Adrenal gland (tissue), 12 donors: ENCODE measurements around the gene BAMBI. TPM values are rescaled to one million over a fixed set of nuclear protein-coding genes. Genes with fewer than 3 reads are reported as not detected.

Experiments
- DNase-seq, 7 donors: peaks; one replicate each; pipeline ENCODE4 v3.0.0-alpha.2; 2019 to 2020
- H3K27ac ChIP-seq, 5 donors: fragments of 200-600 bp; sonication (generic) in 4 of 5; 1 replicate in 3 of 5; 2 replicates in 2 of 5; pipeline versions ENCODE4 v1.5.1 to v1.8.0; 2016 to 2020; ENCODE audit warnings: mild to moderate bottlenecking in 1 of 5
- H3K27me3 ChIP-seq: fragments of 200-600 bp; 2 replicates; pipeline ENCODE4 v1.8.0; 2021
- H3K36me3 ChIP-seq, 2 donors: fragments of 200-600 bp; replicated peaks in 1 of 2; 1 replicate in 1 of 2; 2 replicates in 1 of 2; pipeline versions ENCODE4 v1.5.1 to v1.8.0; 2018 to 2022
- H3K4me1 ChIP-seq, 2 donors: fragments of 200-600 bp; replicated peaks in 1 of 2; 1 replicate in 1 of 2; 2 replicates in 1 of 2; pipeline versions ENCODE4 v1.5.1 to v1.8.0; 2018 to 2021
- H3K4me3 ChIP-seq, 4 donors: fragments of 200-600 bp; sonication (generic) in 3 of 4; one replicate each; pipeline ENCODE4 v1.5.1; 2016 to 2018
- H3K9me3 ChIP-seq, 3 donors: fragments of 200-600 bp; sonication (generic) in 1 of 3; replicated peaks in 1 of 3; 1 replicate in 2 of 3; 2 replicates in 1 of 3; pipeline versions ENCODE4 v1.5.1 to v1.8.0; 2016 to 2021
- CTCF ChIP-seq, 6 experiments: fragments of 450-650 bp in 4 of 6; fragments of 200-600 bp in 2 of 6; sonication (generic) in 1 of 6; IDR thresholded peaks; 1 replicate in 5 of 6; 2 replicates in 1 of 6; pipeline versions ENCODE4 v1.5.1 to v1.8.0; 2016 to 2021; ENCODE audit warnings: antibody characterized with exemption in 6 of 6, mild to moderate bottlenecking in 2 of 6, moderate library complexity in 1 of 6
- POLR2A ChIP-seq, 2 donors: fragments of 450-650 bp; IDR thresholded peaks; one replicate each; pipeline ENCODE4 v1.6.1; 2017; ENCODE audit warnings: antibody characterized with exemption in 2 of 2, mild to moderate bottlenecking in 2 of 2, moderate library complexity in 1 of 2
- WGBS, 4 donors: extraction: QIAGEN DNeasy Blood & Tissue Kit in 2 of 4; methylation state at CpG; one replicate each; pipeline versions ENCODE4 v1.1.5 to v1.1.7; 2013 to 2017; 5-methylcytosine and 5-hydroxymethylcytosine counted together
- intact Hi-C, 2 donors: fragments of 100-400 bp; cut with DNase I; formaldehyde crosslinking; loops; one replicate each; pipeline versions ENCODE4 v1.14.1 to v1.15.0; 2022 to 2023
- polyA plus RNA-seq, 3 donors: library from polyadenylated mRNA; stranded (reverse); fragments of 200-250 nt in 2 of 3; fragments of 350-450 nt in 1 of 3; fragmentation: Illumina TruSeq in 1 of 3; extraction: RNeasy Lipid Tissue Mini Kit (QIAGEN cat#74804) in 1 of 3; gene quantifications; one replicate each; pipeline ENCODE4 v1.2.3, GENCODE V29; 2013 to 2014
- total RNA-seq, 9 donors: library from RNA; depleted of rRNA in 4 of 9; stranded (reverse); fragments of >200 nt in 4 of 9; fragments of 120-200 nt in 1 of 9; fragmentation: NEBNext Ultra II Directional in 1 of 9; extraction: Animal tissue kit (Norgen Biotek cat#: 25700) in 1 of 9; gene quantifications; one replicate each; pipeline versions ENCODE4 v1.1.0 to v1.2.4, GENCODE V29; 2013 to 2023
- donor health status: healthy with polysubstance abuse.
- donor health status: Bipolar disorder and iron deficiency.
- donor health status: DM: yes; HTN: yes; CAD: no.
- donor health status: DM: no; HTN: no; CAD: no.
- donor health status: DM: no; HTN: no; CAD: no.
- donor health status: DM: yes; HTN: yes; CAD: no.

Gene BAMBI
- total and polyA plus RNA-seq, 12 donors: 19.5 to 114 (median 71.9) TPM

- H3K4me3 ChIP-seq: no peak overlapping the region
- no peaks in the 10 kb centered on the region for H3K9me3 ChIP-seq
- no peak for TF ChIP-seq CTCF (IDR thresholded peaks at IDR 0.05)
- no peak for TF ChIP-seq POLR2A (IDR thresholded peaks at IDR 0.05)
- no peak for DNase-seq
- no peak overlapping the region for H3K27ac ChIP-seq
- H3K4me1 ChIP-seq: no peaks in the 10 kb centered on the region
- no peaks in the 10 kb centered on the region for H3K36me3 ChIP-seq
- intact Hi-C loops: no loop called here
- no peaks in the 10 kb centered on the region for H3K27me3 ChIP-seq
- WGBS, 4 donors: 72 to 83% (median 78%) methylated on average over 5 of the region's 5 CpGs
Measured at GRCh38 chr10:28631896-28632583, 45.3 kb upstream of the BAMBI start.

GRCh38 chr10:28632584-28632945, 44.8 kb upstream of the BAMBI start:
- 80 to 88% (median 83%) methylated on average over 1 of the region's 1 CpG for WGBS, 4 donors
- TF ChIP-seq CTCF (IDR thresholded peaks at IDR 0.05) (no peak), POLR2A (IDR thresholded peaks at IDR 0.05) (no peak)
- Histone ChIP-seq H3K4me3 (no peak overlapping the region), H3K9me3 (no peaks in the 10 kb centered on the region), H3K27me3 (no peaks in the 10 kb centered on the region), H3K27ac (no peak overlapping the region), H3K36me3 (no peaks in the 10 kb centered on the region), H3K4me1 (no peaks in the 10 kb centered on the region)
- intact Hi-C loops: no loop called here
- no peak for DNase-seq

- intact Hi-C loops: no loop called here
- DNase-seq: peak in 3 of 7 donors; percentile 32 to 50 (median 34)
- no peaks in the 10 kb centered on the region for H3K36me3 ChIP-seq
- no peak overlapping the region for H3K4me3 ChIP-seq
- no peaks in the 10 kb centered on the region for H3K27me3 ChIP-seq
- no peaks in the 10 kb centered on the region for H3K4me1 ChIP-seq
- no peaks in the 10 kb centered on the region for H3K9me3 ChIP-seq
- H3K27ac ChIP-seq: no peak overlapping the region
- no peak for TF ChIP-seq CTCF (IDR thresholded peaks at IDR 0.05)
- TF ChIP-seq POLR2A (IDR thresholded peaks at IDR 0.05): no peak
- WGBS, 4 donors: 74 to 84% (median 76%) methylated on average over 6 of the region's 6 CpGs
Measured at GRCh38 chr10:28633750-28634149, 43.6 kb upstream of the BAMBI start.

GRCh38 chr10:28637346-28637745, 40.0 kb upstream of the BAMBI start:
- whole genome bisulfite sequencing, 4 donors: 64 to 72% (median 69%) methylated on average over 5 of the region's 5 CpGs
- Histone ChIP-seq H3K4me1 (no peaks in the 10 kb centered on the region), H3K36me3 (no peaks in the 10 kb centered on the region), H3K27ac (no peak overlapping the region), H3K4me3 (no peak overlapping the region), H3K9me3 (no peaks in the 10 kb centered on the region), H3K27me3 (no peaks in the 10 kb centered on the region)
- intact Hi-C loops: no loop called here
- DNase-seq: no peak
- no peak for TF ChIP-seq CTCF (IDR thresholded peaks at IDR 0.05)
- no peak for TF ChIP-seq POLR2A (IDR thresholded peaks at IDR 0.05)
